HG02840 (cell line): Measurements from ENCODE around the gene TARBP1.
"Not testable (repeated sequence)": the region's sequence is repeated elsewhere in the genome, so short reads cannot be mapped to it uniquely, and the experiment has no call there.

Source experiments
- ATAC-seq: cut with Tn5 transposase; IDR thresholded peaks from one replicate; pipeline ENCODE4 v1.9.1; 2021; ENCODE audit warnings: mild to moderate bottlenecking, moderate library complexity, moderate number of reproducible peaks; ENCODE audit not compliant: unreplicated experiment, low FRiP score

The TARBP1 gene

DNA sequence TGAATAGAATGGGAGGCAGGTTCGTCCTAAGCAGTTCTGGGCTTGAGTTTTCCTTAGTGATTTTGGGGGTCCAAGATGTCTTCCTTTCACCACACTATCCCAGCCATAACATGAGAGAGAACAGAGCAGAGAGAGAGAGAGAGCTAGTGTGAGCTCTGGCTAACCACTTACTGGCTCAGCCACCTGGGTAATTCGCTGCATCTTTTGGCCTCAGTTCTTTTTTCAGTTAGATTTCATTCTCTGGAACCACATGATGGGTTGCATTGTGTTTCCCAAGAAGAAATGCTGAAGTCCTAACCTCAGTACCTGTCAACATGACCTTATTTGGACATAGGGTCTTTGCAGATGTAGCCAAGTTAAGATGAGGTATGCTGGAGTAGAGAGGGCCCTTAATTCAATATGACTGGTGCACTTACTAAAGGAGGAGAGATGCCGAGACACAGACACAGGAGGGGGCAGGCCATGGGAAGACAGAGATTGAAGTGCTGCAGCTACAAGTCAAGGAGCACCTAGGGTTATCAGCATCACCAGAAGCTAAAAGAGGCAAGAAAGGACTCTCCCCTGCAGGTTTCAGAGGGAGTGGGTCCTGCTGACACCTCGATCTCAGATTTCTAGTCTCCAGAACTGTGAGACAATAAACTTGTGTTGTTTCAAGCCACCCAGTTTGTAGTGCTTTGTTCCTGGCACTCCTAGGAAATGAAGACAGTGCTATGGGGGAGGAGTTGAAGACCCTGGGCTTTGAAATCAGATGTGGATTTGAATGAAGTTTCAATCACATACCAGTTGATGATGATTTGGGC, 26.2 kb upstream of the TARBP1 start:
- no peak for ATAC-seq

DNA sequence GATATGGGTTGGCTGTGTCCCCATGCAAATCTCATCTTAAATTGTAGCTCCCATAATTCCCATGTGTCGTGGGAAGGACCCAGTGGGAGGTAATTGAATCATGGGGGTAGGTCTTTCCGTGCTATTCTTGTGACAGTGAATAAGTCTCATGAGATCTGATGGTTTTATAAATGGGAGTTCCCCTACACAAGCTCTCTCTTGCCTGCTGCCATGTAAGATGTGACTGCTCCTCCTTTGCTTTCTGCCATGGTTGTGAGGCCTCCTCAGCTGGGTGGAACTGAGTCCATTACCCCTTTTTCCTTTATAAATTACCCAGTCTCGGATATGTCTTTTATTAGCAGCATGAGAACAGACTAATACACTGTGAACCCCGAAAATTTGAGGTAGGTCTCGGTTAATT, 25.3 kb upstream of the TARBP1 start:
- ATAC-seq, result not testable (repeated sequence)

GRCh38 chr1:234503193-234504050, 24.4 kb upstream of the TARBP1 start:
- ATAC-seq, result no peak

DNA sequence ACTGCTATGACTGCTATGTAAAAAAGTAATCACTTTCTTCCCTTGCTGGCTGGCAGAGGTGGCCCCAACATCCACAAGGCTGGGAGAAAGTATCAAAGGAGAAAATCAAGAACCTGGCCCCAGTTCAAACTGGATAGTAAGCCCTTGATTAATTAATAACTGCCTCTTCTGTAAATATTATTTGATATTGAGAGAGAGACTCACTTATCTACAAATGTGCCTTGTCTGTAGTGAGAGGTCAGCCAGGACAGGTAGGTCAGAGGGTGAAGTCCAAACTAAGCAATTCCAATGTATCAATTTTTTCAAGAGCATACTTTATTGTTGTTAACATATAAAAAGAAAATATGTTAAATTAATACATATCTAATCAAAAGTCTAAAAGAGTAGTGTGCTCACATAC, 23.8 kb upstream of the TARBP1 start:
- ATAC-seq, result no peak

DNA sequence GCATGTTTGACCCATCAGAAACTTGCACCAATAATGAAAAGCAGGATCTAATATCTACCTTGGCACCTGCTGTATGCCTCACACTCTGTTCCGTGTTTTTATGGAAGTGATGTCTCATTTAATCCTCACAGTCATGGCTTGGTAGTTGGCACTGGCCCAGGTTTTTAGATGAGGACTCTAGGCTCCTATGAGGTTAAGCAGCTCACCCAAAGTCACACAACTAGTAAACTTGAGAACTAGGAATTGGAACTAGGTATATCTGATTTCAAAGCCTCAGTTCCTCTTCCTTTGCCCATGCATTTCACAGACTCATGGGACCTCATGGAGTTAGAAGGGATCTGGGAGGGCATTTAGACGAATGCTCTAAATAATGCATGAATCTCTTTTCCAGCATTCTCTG, 21.3 kb upstream of the TARBP1 start:
- no peak for ATAC-seq

DNA sequence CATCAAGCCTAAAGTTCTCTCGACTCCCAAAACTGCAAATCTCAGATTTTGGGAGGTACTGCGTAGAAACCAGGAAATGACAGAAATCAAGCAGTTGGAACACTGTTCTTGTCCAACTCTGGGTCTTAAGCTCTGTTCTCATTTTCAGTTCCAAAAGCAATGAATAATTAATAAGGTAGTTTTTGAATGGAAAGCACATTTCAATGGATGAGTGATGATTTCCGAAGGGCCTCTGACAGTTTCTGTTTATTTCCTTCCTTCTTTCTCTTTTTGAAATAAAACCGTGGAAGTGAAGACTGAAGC, 20.9 kb upstream of the TARBP1 start:
- ATAC-seq, result no peak

GRCh38 chr1:234499119-234499942, 20.4 kb upstream of the TARBP1 start:
- ATAC-seq, result no peak

DNA sequence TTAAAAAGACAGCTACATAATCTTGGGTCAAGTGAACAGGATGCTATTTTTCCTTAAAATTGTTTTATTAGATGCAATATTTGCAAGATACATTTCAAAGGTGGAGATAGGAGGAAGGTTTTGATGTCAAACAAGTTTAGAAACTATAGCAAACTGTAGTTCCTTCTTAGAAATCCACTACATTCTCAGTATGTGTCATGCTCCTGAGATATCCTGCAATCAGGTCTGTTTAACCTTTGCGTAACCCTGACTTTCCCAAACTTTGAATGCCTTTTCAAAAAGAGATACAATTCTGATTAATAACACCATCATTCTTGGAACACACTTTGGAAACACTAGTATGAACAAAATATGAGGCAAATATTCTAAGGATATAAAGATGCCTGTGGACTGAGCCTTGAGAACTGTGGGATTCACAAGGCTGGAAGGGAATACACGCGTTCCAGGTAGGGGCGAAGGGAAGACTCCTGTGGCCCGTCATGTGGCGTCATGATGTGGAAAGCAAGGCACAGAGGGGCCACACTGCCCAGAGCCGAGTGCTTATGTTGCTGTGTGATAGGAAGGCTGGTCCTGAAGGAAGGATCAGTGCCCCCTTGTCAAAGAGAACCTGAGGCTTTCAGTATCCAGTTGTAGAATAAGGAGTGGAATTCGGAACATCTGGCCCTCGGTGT, 19.6 kb upstream of the TARBP1 start:
- ATAC-seq, result no peak

DNA sequence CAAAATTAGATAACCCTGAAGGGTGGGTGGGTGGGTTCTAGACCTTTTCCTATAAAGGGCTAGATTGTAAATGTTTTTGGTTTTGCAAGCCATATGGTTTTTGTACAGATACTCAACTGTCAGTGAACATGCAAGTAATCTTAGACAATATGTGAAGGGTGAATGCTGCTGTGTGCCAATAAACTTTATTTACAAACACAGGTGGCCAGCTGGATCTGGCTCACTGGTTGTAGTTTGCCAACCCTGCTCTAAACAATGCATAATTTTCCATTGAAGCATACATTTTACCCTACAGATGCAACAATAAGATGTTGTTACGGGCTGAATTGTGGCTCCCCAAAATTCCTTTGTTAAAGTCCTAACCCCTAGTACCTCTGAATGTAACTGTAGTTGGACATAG, 18.6 kb upstream of the TARBP1 start:
- ATAC-seq, result no peak

- peak; percentile 71 for ATAC-seq
Observed at GRCh38 chr1:234495231-234495990, 16.4 kb upstream of the TARBP1 start.

- no peak for ATAC-seq
Observed at GRCh38 chr1:234494049-234494448, 15.1 kb upstream of the TARBP1 start.

DNA sequence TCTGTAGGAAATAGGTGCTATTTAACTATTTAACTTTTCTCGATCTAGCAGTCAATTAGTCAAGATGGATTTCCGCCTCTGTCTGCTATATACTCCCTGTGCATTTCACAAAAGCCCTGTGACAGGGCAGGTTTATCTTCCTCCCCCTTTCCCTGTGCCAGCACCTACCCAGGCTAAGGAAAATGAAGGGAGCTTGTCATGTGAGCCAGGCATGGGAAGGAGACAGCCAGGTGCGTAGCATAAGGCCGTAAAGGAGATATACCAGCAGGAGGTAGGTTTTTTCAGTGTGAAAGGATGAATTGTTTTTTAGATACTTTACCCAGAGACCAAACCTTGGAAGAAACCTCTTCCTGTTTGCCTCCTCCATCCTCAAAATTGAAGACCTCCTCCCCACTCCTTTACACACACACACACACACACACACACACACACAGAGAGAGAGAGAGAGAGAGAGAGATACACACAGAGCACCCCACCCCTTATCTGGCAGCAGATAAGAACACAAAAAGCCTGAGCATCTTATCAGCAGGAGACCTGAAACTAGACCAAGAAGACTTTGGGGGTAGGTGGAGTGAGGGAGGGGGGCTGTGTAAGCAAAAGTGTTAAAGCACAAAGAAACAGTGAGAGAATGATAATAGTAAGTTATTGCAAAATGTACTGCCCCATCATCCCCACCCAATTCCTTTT, 12.0 kb upstream of the TARBP1 start:
- ATAC-seq, result no peak

DNA sequence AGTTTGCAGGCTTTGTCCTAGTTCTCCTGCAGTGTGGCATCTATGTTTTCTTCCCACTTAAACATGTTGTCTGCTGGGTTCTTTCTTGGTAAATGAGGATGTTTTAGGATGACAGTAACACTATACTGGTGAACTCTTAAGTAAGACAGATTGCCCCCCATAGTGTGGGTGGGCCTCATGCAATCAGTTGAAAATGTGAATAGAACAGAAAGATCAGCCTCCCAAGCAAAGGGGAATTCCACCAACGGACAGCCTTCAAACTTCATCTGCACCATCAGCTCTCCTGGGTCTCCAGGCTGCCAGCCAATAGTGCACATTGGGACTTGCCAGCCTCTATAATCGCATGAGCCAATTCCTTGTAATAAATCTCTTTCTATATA, 10.7 kb upstream of the TARBP1 start:
- ATAC-seq, result no peak

- ATAC-seq, result no peak
Observed at GRCh38 chr1:234489007-234489697, 10.2 kb upstream of the TARBP1 start.

- ATAC-seq, result no peak
Observed at GRCh38 chr1:234488054-234489006, 9.4 kb upstream of the TARBP1 start.

DNA sequence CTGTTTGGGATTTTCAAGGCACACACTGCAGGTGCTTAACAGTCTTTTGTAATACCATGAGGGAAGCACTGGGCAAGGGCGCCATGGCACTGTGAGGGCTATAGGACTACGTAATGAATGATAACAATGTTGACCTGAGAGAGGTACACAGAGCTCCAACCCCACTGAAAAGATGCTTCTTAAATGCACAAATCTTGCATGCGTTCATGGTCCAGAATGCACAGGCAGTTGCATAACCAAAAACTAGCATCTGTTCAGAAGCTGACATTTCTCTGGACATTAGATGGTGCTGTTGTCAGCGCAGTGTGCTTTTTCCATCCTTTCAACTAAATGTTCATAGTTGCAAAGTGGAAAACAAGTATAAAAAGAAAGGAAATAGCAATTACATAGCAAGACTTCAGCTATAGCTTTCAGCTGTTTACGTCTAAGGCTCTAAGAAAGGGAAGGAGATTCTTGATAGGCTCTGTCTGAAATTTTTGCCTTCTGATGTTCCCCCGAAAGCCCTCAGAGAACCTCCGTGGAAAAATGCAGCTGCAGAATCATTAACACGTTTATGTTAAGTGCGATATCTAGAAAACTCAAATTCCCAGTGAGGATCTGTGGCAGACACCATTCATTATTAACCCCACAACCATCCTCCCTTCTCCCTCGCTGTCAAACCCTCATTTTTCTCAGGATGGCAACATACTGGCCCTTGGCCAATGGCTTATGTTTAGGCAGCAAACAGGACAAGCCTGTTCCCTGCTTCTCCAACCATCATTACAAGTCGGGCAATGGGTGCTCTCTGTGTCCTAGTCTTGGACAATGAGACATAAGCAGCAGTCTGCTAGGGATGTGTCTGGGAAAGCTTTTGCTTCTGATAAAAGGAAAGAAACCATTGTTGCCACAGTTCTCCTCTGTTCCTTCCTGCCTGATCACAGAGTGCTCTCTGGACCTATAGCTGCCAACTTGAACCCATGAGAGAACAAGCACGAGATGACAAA, 8.2 kb upstream of the TARBP1 start:
- ATAC-seq, result no peak
